HG02852 (cell line): ENCODE measurements around the gene LIPE.

Experiments
- ATAC-seq: cut with Tn5 transposase; IDR thresholded peaks from one replicate; pipeline ENCODE4 v1.9.1; 2021; ENCODE audit warnings: mild to moderate bottlenecking, moderate library complexity; ENCODE audit not compliant: unreplicated experiment

Gene LIPE

DNA sequence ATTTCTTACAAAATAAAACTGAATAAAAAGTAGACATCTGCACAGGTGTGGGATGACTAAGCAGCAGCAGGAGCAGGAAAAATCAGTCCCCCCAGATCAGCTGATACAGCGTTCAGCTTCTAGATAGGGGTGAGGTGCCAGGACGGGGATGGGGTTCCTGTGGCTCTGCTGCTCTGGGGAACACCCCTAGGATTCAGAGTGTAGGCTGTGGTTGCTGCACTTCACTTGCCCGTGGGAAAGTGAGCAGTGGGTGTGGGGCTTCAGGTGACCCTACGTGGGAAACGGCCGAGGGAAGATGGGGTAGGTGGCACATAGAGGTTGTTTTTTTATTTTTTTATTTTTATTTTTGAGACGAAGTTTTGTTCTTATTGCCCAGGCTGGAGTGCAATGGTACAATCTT lies 18.8 kb upstream of the LIPE start:
- no peak for ATAC-seq

DNA sequence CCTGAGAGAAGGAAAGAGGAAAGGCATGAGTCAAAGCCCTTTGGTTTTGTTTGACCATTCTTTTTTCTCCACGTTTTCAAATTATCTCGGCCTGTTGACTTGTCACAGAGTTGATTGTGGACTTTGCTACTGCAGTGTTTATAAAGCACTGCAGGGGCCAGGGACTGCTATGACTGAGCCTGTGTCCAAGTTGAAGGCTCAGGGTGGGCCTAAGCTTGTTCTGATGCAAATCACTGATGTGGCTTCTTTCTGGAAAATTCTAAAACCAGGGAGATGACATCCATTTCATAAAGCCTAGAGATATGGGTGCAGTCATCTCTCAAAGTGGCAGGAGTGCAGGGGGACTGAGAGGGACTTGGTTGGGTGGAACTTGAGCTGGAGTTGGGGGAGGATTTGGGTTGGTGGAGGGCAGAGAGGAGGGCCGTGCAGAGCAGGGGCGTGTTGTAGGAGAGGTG lies 16.8 kb upstream of the LIPE start:
- no peak for ATAC-seq

DNA sequence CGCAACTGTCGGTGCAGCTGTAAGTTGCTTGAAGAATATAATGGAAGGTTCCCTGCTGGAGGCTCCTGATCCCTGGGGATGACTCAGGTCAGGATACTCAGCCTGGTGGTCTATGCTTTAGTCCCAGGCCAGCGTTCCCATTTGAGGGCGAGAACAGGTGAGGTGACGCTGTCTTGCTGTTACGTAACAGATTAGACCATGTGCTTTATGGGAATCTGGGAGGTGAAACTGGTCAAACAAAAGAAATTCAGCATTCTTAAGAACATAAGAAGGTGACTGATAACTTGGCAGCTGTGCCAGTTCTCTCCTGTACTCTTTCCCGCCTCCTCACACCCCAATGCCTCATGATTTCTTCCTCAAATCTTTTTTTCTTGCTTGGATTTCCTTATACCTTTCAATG lies 15.6 kb upstream of the LIPE start, which contains the start of gene CXCL17:
TSS of gene CXCL17 (minus strand) at position 114 of the 400 bp plus-strand sequence. CDS start 114 bp downstream, outside the sequence.
- ATAC-seq: no peak

DNA sequence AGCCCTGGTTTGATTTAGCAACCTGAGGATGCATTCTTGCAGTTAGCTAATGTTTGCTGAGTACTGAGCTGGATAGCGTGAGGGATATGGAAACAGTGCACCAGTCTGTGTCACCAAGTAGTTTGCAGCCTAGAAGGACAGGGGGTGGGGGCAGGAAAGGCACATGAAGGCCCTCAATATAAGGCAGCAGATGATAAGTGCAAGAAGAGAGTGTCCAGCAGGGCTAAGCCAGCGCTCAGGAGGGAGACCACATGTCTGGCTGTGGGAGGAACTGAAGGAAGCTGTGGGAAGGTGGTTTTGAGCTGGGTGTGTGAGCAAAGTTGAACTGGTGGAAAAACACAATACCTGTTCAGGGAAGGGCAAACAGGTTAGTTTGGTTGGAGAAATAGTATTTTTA lies 13.9 kb upstream of the LIPE start:
- no peak for ATAC-seq

DNA sequence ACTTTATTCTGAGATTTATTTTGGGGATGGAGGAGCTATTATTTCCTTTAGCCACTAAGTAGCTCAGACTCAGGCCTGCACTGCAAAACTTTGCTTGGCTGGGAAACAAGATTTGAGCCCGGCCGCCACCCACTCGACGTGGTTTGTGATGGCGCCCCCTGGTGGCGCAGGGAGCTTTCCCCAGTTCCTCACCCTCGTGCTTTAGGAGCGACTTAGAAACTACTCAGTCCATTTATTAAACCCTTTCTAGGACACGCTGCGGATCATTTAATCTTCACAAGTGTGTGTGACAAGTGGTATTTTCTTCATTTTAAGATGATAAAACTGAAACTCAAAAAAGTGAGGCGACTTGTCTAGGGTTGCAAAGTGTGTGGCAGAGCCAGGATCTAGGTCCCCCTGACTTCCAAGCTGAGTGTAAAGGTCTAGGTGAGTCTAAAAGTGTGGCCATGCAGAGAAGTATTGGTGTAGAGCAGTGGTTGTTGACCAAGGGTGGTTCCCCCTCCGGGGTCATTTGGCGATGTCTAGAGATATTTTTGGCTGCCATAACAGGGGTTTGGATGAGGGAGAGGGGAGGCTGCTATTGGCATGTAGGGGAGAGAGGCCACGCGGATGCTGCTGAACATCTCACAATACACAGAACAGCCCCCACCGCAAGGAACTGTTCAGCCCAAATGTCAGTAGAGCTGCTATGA lies 13.3 kb upstream of the LIPE start:
- no peak for ATAC-seq

DNA sequence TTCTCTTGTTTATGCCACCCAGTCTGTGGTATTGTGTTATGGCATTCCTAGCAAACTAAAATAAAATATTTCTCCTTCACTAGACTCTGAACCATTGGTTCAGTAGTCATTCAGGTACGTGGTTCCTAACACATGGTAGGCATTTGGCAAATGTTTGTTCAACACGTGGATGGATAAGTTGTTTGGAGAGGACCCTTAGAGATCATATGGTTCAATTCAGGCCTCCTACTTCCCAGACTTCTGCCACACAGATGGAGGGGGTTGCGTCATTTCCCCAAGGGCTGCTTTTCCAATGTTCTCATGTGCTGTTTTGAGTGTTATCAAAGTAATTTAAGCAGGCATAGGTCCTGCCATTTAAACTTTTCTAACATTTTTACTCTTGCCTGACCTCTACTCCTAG lies 8.8 kb upstream of the LIPE start:
- ATAC-seq: no peak

DNA sequence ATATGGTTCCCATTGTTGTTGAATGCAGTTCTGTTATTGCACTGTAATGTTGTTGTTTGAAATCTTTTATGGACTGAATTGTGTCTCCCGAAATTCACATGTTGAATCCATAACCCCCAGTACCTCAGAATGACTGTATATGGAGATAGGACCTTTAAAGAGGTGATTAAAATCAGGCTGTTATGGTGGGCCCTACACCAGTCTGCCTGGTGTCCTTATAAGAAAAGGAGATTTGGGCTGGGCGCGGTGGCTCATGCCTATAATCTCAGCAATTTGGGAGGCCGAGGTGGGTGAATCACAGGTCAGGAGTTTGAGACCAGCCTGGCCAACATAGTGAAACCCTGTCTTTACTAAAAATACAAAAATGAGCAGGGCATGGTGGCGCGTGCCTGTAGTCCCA lies 8.1 kb upstream of the LIPE start:
- no peak for ATAC-seq

DNA sequence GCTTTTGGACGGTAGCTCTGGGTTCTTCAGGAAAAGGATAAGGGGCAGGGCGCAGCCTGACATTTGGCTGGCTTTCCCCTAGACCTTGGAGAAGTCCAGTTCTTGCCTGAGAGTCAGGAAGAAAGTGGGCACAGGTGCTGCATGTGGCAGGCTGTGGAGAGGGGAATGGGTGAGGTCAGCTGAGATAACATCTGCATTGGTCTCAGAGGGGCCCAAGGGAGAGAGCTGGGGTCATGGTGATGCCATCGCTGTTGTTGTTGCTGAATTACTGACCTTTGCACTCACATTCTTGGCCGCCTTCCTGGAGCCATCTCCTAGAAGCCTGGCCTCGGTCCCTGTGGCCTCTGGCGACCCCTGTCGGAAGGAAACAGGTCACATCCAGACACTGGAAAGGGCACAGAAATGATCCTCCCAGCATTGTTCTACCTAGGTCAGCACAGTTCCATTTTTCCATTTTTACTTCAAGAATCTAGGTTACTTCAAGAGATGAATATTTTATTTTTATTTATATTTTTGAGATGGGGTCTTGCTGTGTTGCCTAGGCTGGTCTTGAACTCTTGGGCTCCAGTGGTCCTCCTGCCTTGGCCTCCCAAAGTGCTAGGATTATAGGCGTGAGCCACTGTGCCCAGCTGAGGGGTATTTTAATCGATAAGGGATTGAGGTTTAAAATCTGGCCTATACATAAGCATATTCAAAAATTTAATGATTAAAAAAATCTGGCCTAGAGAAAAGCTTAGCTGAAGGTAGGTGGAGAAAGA lies 6.5 kb upstream of the LIPE start:
- ATAC-seq: no peak

DNA sequence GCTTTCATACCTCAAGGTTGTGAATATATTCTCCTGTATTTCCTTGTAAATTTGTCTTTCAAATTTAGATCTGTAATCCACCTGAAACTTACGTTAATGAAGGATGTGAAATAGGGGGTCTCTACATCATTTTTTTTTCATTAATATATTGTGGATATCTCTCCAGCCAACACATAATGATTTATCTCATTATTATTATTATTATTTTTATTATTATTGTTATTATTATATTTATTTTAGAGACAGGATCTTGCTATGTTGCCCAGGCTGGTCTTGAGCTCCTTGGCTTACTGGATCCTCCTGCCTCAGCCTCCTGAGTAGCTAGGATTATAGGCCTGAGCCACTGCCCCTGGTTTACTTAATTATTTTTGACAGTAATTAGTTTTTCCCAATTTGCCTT lies 4.3 kb upstream of the LIPE start:
- no peak for ATAC-seq

DNA sequence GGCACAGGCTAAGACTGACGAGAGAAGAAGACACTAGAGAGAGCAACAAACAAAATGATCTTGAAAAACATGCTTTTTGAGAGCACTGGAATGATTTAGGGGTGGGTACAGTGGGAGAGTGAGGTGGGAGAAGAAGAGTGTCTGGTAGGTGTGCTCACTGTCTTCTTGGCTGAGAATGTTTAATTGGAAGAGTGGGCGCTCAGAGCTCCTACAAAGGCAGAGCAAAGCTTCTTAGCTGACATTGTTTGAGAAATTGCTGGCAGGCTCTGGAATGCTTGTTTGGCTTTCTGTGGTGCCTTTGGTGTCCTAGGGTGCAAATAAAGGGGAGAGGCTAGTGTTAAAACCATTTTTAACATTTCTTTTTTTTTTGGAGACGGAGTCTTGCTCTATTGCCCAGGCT lies 1.5 kb upstream of the LIPE start:
- ATAC-seq: no peak

DNA sequence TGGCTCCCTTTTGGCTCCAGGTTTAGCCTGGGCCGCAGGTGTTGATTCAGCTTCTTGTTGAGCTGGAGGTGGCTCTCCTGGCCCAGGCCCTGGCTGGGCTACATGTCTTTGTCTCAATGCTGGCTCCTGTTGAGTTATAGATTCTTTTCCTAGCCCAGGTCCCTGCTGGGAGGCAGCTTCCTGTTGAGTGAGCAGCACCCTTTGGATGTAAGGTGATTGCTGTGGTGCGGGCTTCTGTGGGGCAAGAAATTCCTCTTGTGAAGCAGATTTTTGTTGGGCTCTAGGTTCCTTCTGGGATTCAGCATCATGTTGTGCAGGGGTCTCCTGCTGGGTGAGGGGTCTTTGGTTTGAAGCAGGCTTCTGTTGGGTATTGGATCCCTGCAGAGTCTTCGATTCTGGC lies 545 bp downstream of the LIPE start:
- ATAC-seq: no peak

DNA sequence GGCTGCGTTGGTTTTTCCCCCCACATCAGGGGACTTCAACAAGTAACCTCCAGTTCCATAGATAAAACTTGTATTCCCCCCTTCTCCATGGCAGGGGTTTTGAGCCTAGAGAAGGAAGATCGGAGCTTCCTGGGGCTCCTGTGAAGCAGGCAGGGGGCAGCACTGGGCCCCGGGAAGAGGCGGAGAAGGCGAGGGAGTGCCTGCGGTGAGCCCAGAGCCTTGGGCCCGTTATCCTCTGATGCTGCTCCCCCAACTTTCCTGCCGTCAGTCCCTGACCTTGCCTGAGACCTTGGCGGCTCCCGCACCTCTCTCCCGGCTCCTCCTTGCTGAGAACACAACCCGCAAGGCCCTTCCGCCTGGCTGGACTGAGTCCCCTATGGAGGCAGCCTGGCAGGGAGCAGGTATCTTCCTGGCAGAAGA lies 2.5 kb downstream of the LIPE start:
- no peak for ATAC-seq

DNA sequence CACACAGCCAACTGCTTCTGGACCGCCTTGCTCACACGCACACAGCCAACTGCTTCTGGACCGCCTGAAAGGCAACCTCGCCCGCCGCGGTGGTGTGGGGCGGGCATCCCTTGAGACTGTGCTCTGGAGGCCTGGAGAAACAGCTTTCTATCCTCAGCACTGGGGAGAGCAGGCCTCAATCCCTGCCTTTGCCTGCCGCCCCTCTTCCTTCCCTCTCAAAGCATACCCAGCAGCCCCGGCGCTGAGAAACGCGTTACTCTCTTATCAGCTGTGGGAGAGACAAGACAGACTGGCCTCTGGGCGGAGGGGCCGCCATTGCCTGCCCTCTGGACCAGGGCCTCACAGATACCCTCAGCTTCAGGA lies 2.9 kb downstream of the LIPE start:
- no peak for ATAC-seq

DNA sequence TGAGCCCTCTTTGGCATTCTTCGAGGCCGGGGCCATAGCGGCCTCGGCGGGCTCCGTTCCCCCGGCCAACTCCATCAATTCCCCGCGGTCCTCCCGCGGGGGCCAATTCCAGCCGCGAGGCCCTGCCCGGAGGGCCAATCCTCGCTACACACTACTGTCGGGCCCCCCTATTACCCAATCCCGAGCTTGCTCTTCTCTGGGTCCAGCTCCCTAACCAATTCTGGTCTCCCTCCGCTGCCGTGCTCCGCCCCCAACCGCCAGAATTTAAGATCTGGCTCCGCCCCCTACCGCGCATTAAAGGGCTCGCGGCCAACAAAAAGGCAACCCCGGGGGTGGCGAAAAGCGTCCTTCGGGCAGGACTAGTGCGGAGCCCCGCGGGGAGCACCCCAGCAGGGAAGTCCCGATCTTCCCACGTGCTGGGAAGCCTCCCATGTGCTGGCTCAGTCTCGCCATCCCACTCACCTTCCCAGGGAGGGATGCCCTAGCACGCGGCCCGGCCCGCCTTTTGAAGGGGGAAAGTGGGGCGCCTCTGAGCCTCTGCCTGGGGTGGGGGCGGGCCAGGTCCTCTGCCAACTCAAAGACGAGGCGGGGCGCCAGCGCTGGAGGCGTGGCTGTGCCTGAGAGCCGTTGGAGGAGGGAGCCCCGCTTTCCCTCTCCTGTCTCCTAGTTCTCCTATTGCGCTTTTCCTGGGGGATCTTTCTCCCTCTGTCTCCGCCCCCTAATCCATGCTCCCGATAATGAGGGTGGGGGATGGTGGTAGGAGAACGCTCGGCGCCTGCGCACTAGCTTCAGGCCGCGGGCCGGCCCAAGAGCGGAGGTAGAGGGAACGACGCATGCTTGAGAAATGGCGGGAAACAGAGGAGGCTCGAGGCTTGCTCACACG lies 3.5 kb downstream of the LIPE start:
- ATAC-seq: peak; percentile 82

DNA sequence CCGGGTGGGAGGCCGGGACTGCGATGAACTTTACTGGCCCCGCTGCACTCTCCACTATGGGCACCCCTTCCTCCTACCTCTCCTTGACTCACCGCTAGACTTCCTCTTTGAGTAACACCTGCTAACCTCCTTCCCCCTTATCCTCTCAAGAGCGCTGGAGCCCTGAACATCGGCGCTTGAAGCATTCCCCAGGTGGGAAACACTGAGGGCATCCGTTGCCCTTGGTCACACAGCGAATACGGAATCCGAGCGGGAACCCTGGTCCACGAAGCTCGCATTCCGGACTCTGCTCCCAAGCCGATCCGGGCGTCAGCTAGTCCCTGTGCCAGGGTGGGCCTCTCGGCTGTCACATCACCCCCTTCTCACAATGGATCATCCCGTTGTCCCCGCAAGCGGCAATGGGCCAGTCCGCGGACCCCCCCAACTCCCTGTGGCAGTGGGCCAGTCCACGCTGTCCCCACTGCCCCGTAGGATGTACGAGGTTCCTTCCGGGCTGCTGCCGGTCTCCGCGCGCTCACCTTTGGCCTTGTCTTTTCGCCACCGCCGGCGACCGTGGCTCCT lies 4.2 kb downstream of the LIPE start:
- ATAC-seq: peak; percentile 31

DNA sequence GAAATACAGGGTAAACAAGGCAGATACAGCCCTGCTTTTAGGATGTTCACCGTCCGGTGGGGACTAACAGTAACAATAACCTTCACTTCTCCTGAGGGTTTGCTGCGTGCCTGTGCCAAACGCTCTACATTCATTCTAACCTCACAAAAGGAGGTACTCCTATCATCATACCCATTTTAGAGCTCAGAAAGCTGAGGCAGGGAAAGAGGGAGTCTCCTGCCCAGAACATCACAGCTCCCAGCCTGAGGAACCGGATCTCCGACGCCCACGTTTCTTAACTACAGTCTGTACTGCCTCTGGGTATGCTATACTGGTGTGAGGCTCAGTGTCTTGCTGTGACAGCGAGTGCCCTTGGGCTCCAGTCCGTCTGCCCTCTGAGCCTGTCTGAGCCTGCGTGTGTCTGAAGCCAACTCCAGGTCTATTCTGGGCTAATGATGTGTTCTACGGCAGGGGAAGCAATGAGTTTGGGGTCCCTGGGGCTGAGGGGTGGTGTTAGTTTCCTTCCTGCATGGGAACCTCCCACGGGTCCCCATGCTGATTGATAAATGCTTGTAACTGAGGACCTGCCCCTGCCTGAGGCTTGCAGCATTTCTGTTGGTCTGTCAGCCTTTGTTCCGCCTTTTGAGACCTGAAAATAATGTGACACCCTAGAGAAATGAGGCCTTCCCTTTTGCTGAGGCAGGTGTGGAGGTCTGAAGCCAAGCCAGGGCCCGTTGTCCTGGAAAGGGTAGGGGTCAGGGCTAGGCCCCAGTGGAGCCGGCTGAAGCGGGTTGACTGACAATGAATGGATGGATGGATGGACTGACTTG lies 4.9 kb downstream of the LIPE start:
- ATAC-seq: no peak

DNA sequence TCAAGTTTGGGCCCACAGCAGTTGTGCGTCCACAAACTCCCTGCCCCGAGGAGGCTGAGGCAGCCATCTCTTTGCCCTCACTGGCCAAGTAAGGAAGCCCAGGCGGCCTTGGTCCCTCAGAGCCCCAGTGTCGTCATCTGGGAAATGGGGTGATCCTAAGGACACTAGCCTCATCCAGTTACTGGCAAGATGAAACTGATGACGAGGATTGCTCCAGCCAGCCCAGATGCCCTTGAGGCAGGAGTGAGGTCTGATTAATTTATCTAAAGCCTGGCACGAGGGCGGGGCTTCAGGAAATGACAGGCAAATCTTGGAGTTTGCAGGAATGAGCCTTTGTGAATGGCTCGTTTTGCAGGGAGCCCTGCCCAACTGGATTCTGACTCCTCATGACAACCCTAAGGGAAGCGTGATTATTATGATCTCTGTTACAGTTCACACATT lies 5.6 kb downstream of the LIPE start:
- no peak for ATAC-seq

DNA sequence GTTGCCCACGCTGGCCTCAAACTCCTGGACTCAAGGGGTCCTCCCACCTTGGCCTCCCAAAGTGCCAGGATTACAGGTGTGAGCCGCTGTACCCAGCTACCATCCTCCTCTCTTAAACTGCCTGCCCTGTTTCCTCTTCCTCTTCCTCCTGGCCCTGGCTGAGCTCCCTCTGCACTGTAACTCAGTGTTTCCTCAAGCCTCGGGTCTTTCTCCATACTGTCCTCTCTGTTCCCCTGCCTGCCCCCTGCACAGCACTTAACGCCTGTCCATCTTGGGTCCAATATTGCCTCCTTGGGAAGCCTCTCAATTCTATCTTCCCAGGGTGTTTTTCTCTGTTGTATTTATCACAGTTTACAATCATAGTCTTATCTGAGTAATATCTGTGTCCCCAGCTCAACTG lies 6.1 kb downstream of the LIPE start:
- no peak for ATAC-seq

DNA sequence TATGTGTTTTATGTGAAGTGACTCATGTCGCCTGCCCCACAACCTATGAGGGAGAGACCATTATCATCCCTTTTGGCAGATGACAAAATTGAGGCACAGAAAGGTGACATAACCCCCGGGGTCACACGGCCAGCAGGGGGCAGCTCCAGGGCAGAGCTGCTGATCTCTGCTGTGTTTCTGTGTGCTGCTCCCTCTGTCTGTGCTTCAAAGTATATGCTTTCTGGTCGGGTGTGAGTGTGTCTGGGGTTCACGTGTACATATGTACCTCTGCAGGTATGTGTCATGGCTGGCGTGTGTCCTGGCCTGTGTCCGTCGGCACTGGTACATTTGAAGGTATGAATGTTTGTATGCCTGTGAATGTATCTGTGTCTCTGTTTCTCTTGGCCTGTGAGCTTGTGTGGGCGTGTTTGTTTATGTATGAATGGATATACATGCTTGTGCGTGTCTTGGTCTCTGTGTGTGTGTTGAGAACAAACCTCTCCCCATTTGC lies 7.1 kb downstream of the LIPE start:
- no peak for ATAC-seq

DNA sequence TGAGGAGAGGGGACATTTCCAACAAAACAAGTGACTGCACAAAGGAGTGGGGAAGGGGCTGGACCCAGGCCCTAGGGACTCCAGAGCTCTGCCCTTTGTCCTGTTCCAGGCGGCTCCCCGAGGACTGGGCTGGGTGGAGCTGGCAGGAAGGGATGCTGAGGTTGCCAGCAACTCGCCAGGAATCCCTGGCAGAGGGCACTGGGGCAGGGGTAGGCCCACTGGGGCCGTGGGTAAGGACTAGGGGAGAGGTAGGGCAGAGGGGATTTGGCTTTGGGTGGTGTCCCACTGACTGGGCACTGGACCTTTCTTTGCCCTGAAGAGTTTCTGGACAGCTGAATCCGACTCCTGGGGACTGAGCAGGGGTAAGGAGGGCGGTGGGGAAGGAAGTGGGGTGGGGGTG lies 7.9 kb downstream of the LIPE start:
- no peak for ATAC-seq
